Globus pallidus (tissue), 1 donor: ENCODE results near the gene MUC4.
"Not testable (repeated sequence)": the region's sequence is repeated elsewhere in the genome, so short reads cannot be mapped to it uniquely, and the experiment has no call there.

ENCODE experiments used
- DNase-seq: peaks from one replicate; pipeline ENCODE4 v3.0.0-alpha.2; 2015; ENCODE audit warnings: low spot score

MUC4 gene

GRCh38 chr3:195835791-195836190 is 24.1 kb upstream of the MUC4 start:
- DNase-seq = no peak

- DNase-seq = no peak
Observed at GRCh38 chr3:195834675-195835583, 23.2 kb upstream of the MUC4 start.

- no peak for DNase-seq
Observed at GRCh38 chr3:195829897-195830254, 18.1 kb upstream of the MUC4 start.

DNA sequence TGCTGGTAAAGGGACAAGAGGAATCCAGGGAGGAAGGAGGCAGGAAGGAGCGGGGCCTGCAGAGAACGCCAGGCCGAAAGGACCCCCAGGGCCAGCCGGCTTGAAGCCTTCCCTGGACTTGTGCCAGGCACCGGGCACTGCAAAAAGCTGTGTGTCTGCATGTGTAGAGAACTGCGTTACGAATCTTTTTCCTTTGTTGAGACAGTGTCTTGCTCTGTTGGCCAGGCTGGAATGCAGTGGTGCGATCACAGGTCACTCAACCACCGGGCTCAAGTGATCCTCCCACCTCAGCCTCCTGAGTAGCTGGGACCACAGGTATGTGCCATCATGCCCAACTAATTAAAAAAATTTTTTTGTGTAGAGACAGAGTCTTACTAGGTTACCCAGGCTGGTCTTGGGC is 17.0 kb upstream of the MUC4 start:
- no peak for DNase-seq

DNA sequence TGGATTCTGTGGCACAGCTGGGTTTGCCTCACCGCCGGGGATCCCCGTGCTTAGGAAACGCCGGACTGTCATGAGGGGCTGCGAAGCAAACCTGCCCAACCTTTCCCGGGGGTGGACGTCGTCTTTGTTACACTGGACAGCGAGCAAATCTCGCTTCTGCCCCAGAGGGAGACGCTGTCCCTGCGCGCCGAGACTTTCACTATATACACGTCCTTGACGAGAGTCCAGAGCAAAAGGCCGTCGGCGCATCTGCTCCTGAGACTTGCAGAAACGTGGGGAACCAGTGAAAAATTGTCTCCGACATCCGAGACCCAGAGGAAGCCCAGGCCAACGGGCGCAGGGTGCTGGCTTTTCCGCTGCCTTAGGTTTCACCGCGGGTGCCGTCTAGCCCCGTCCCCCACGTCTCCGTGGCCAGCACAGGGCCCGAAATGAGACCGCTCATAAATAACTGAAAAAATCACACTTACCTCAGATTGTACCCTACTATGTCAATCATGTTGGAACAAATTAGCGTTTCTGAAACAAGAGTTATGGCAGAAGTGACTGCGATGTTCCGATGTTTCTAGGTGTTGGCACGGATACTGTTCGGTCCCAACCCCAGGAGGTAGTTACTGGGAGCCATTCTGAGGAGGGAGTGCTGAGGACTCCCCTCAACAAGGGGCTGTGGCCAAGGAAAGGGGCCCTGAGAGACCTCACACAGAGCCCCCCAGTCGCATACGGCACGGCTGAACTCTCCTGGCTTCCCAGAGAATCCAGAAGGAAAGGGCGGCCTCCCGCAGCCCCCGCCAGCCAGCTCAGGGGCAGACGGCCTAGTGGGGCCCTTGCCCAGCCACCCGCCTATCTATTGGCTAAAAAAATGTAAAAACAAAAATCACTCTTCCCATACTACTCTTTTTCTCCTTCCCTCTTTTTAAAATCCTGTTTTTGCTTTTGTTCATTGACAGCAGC is 14.4 kb upstream of the MUC4 start:
- DNase-seq = no peak

GRCh38 chr3:195825191-195825588 is 13.5 kb upstream of the MUC4 start:
- DNase-seq = no peak

- DNase-seq = not testable (repeated sequence)
Observed at GRCh38 chr3:195824425-195825190, 12.9 kb upstream of the MUC4 start.

DNA sequence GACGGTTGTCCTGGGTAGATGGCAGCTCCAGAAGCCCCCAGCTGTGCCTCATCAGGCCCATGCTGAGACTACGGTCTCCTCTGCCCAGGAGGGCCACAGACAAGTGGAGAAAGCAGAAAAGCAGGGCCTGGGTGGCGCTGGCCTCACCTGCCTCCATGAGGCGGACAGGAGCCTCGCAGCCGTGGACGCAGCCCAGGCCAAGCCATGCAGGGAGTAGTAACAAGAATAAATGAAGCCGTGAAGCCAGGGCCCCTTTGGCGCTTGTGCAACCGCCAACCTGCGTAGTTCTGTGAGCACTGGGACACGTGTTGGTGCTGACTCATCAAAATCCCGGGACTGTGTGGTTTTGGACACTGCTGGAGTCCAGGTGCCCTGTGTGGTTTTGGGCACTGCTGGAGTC is 12.3 kb upstream of the MUC4 start:
- no peak for DNase-seq

- DNase-seq = no peak
Observed at GRCh38 chr3:195823280-195823679, 11.6 kb upstream of the MUC4 start.

DNA sequence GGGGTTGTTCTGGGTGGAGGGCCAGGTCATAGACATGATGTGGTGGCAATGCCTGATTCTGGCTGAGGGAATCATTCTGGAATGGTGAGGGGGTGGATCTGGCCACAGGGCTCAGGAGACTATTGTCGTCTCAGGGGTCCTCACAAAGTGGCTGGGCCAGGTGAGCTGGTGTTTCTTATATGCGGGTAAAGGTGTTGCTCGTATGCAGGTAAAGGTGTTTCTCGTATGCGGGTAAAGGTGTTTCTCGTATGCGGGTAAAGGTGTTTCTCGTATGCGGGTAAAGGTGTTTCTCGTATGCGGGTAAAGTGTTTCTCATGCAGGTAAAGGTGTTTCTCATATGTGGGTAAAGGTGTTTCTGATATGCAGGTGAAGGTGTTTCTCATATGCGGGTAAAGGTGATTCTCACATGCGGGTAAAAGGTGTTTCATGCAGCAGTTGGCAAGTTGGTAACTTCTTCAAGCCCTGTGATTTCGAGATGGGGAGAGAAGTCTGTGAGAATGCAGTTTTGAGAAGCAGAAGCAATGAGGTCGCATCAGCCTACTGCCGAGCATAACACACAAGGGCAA is 10.5 kb upstream of the MUC4 start:
- no peak for DNase-seq

- DNase-seq = no peak
Observed at GRCh38 chr3:195821403-195822130, 9.8 kb upstream of the MUC4 start.

DNA sequence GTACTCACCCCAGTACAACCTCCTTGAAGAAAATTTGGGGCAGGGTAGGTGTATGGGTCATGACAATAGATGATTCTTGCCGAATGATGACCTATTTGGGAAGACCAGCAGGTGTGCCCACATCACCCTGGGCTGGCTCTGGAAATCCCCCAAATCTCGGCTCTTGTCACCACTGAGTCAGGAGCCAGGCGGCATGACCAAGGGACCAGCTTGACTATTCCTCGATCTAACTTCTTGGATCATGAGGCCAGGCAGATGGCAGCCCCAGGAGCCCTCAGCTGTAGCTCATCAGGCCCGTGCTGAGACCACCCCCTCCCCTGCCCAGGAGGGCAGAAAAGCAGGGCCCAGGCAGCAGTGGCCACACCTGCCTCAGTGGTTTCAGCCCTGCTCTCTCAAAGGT is 9.2 kb upstream of the MUC4 start:
- DNase-seq = no peak

DNA sequence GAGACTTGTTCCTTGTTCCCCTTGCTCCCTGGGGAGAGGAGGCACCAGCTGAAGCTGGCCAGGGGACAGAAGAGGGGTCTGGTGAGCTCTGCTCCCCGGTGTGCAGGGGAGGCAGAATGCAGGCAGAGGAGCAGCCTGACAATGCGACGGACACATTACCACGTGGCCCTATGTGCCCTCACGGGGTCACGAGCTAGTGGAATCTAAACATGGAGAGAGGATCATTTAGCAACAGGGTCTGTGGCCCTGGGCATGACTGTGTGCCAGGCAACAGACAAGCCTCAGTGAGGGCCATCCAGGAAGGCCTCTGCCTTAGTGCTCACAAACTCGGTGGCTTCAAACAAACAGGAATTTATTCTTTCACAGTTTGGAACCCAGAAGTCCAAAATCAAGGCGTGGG is 8.5 kb upstream of the MUC4 start:
- DNase-seq = no peak

DNA sequence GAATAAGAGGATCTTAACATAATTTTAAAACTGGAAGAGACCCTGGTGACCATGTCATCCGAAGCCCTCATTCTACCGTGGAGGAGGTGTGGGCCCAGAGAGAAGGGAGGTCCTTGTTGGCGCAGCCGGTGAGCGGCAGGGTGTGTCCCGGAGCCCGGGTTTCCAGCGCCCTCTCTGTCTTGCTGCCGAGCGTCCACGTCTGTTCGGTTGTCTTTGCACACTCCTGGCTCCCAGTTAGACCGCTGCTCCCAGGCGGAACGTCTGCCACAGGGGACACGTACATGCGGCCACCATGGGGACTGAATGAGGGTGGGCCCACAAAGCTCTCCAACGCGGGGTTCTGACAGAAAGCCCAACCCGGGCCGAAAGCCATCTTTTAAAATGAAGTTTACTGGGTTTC is 6.6 kb upstream of the MUC4 start:
- no peak for DNase-seq

DNA sequence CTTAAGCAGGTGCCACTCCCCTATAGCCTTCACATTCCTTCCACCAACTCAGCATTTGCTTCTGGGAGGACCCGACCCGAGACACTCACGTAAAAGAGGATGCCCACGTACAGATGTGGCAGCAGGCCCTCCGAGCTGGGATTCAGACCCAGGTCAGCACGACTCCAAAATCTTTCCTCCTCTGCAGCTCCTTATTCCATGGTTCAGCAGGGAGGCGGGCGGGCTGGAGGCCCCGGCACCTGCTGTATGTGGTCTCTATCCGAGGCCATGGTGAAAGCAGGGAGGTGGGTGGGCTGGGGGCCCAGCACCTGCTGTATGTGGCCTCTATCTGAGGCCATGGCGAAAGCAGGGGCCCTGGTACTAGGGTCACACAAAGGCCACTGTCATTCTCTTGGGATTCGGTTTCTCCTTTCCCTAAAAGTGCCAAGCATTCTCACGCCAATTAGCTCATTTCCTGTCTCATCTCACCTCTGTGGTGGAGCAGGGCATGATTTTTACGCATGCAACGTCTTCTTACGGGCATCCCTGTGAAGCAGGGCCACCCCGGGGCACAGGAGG is 5.9 kb upstream of the MUC4 start:
- DNase-seq = no peak

DNA sequence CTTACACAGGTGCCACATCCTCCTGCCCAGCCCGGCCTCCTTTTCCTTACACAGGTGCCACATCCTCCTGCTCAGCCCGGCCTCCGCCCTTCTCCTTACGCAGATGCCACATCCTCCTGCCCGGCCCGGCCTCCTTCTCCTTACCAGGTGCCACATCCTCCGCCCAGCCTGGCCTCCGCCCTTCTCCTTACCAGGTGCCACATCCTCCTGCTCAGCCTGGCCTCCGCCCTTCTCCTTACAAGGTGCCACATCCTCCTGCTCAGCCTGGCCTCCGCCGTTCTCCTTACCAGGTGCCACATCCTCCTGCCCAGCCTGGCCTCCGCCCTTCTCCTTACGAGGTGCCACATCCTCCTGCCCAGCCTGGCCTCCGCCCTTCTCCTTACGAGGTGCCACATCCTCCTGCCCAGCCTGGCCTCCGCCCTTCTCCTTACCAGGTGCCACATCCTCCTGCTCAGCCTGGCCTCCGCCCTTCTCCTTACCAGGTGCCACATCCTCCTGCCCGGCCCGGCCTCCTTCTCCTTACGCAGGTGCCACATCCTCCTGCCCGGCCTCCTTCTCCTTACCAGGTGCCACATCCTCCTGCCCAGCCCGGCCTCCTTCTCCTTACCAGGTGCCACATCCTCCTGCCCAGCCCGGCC is 4.7 kb upstream of the MUC4 start:
- not testable (repeated sequence) for DNase-seq

- no peak for DNase-seq
Observed at GRCh38 chr3:195815169-195815771, 3.5 kb upstream of the MUC4 start.

GRCh38 chr3:195813916-195814640 is 2.3 kb upstream of the MUC4 start:
- DNase-seq = no peak

DNA sequence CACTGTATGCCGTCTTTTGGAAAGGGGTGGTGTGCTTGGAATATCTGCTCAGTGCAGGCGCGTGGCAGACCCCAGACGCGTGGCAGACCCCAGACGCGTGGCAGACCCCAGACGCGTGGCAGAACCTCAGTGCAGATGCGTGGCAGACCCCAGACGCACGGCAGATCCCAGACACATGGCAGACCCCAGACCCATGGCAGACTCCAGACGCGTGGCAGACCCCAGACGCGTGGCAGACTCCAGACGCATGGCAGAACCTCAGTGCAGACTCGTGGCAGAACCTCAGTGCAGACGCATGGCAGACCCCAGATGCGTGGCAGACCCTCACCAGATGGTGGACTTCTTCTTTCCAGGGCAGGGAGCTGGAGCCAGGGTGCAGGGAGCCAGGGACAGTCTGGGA is 637 bp upstream of the MUC4 start:
- DNase-seq = no peak
